ENCODE data around the gene OLFM3.

DNA sequence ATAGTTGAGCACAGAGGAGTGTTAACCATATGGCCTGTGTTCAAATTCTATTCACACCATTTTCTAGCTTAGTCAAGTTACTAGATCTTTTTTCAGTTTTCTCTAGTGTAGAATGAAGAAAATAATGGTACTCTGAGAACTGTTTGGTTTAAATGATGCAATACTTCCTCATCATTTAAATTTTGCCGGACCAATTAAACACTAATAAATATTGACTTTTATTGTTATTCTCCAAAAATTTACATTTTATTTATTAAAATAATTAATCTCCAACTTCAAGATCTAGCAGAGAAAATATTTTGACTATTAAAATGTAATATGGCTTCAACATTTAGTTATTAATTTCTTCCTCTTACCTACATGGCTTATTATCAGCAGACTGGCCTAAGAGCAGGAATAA lies 123.1 kb downstream of the OLFM3 start:
- TF ChIP-seq SP1 (IDR thresholded peaks at IDR 0.05; ENCODE audit: low read depth) (no peak), POLR2AphosphoS5 (IDR thresholded peaks at IDR 0.05; ENCODE audit: low read depth, low read length) (no peak), YY1 (IDR thresholded peaks at IDR 0.05; ENCODE audit: extremely low read depth, insufficient replicate concordance, low read depth, low read length) (no peak), TCF7L2 (IDR thresholded peaks at IDR 0.05; ENCODE audit: borderline replicate concordance, extremely low read depth, insufficient read depth, insufficient read length) (no peak), POLR2A (IDR thresholded peaks at IDR 0.05; ENCODE audit: borderline replicate concordance, extremely low read depth, insufficient read depth, insufficient read length) (no peak), EZH2 (IDR thresholded peaks at IDR 0.05) (no peak), SIN3A (IDR thresholded peaks at IDR 0.05; ENCODE audit: low read depth) (no peak), SRF (IDR thresholded peaks at IDR 0.05; ENCODE audit: low read depth) (no peak), EGR1 (IDR thresholded peaks at IDR 0.05; ENCODE audit: low read depth) (no peak)
- TF ChIP-seq, protein P1, sequence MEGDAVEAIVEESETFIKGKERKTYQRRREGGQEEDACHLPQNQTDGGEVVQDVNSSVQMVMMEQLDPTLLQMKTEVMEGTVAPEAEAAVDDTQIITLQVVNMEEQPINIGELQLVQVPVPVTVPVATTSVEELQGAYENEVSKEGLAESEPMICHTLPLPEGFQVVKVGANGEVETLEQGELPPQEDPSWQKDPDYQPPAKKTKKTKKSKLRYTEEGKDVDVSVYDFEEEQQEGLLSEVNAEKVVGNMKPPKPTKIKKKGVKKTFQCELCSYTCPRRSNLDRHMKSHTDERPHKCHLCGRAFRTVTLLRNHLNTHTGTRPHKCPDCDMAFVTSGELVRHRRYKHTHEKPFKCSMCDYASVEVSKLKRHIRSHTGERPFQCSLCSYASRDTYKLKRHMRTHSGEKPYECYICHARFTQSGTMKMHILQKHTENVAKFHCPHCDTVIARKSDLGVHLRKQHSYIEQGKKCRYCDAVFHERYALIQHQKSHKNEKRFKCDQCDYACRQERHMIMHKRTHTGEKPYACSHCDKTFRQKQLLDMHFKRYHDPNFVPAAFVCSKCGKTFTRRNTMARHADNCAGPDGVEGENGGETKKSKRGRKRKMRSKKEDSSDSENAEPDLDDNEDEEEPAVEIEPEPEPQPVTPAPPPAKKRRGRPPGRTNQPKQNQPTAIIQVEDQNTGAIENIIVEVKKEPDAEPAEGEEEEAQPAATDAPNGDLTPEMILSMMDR (IDR thresholded peaks at IDR 0.05 in 2 of 3, conservative IDR thresholded peaks at IDR 0.05 in 1 of 3; ENCODE audit: borderline replicate concordance in 1 of 3, insufficient read depth in 1 of 3, low read depth in 2 of 3, low read length in 2 of 3) = no peak
- TF ChIP-seq, protein P2, sequence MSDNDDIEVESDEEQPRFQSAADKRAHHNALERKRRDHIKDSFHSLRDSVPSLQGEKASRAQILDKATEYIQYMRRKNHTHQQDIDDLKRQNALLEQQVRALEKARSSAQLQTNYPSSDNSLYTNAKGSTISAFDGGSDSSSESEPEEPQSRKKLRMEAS (IDR thresholded peaks at IDR 0.05) = no peak
- TF ChIP-seq, protein P3, sequence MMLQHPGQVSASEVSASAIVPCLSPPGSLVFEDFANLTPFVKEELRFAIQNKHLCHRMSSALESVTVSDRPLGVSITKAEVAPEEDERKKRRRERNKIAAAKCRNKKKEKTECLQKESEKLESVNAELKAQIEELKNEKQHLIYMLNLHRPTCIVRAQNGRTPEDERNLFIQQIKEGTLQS (IDR thresholded peaks at IDR 0.05) = no peak
